IMR-90 (cell line): Measurements from ENCODE around the gene CDKN1A. TPM values are rescaled to one million over a fixed set of nuclear protein-coding genes. Genes with fewer than 3 reads are reported as not detected.

Experiments used
- ATAC-seq: fragments of 200-7000 bp; cut with Tn5 transposase; 2 replicates; pipeline ENCODE4 v1.9.1; 2020; ENCODE audit warnings: low read depth, mild to moderate bottlenecking, moderate library complexity
- BruUV-seq: library from RNA; stranded (reverse); fragments of 400-500 nt; replicated peaks from 2 replicates; lab custom pipeline; 2021; lab: Mats Ljungman, UMichigan
- CTCF ChIA-PET: fragments of 300-600 bp; formaldehyde crosslinking; extraction: SDS; loops from one replicate; lab custom pipeline; 2021; ENCODE audit warnings: antibody characterized with exemption; lab: Yijun Ruan, JAX
- POLR2A ChIA-PET: fragments of 300-600 bp; sonication (Branson Sonifier 250); formaldehyde crosslinking; loops from one replicate; lab custom pipeline; 2022; ENCODE audit warnings: antibody characterized with exemption; ENCODE audit not compliant: unreplicated experiment; lab: Charles Lee
- DNase-seq: peaks from one replicate; pipeline ENCODE4 v3.0.0; 2013
- H2AFZ ChIP-seq: replicated peaks from 2 replicates; pipeline ENCODE3; 2013; ENCODE audit warnings: low read length, mild to moderate bottlenecking; ENCODE audit not compliant: poor library complexity
- H2AK5ac ChIP-seq: 2 replicates; pipeline ENCODE4 v1.6.1; 2013; ENCODE audit warnings: low read depth, low read length, inconsistent platforms
- H2AK9ac ChIP-seq: replicated peaks from 2 replicates; pipeline ENCODE3; 2013; ENCODE audit warnings: mild to moderate bottlenecking, low read depth, low read length, moderate library complexity; ENCODE audit not compliant: poor library complexity
- H2BK120ac ChIP-seq: 2 replicates; pipeline ENCODE4 v1.6.1; 2013; ENCODE audit warnings: low read depth, low read length, inconsistent platforms
- H2BK15ac ChIP-seq: 3 replicates; pipeline ENCODE4 v1.6.1; 2013; ENCODE audit warnings: low read depth, low read length, inconsistent platforms
- H2BK20ac ChIP-seq: 2 replicates; pipeline ENCODE4 v1.6.1; 2013; ENCODE audit warnings: low read depth, mild to moderate bottlenecking, inconsistent platforms, low read length, moderate library complexity
- H2BK5ac ChIP-seq: 2 replicates; pipeline ENCODE4 v1.6.1; 2013; ENCODE audit warnings: mild to moderate bottlenecking, low read depth, low read length, inconsistent platforms; ENCODE audit not compliant: poor library complexity, severe bottlenecking
- H3K14ac ChIP-seq: replicated peaks from 2 replicates; pipeline ENCODE4 v1.6.1; 2013; ENCODE audit warnings: low read depth, low read length, inconsistent platforms
- H3K18ac ChIP-seq: 2 replicates; pipeline ENCODE4 v1.6.1; 2013; ENCODE audit warnings: low read depth, low read length, control low read depth
- H3K23ac ChIP-seq: 2 replicates; pipeline ENCODE4 v1.6.1; 2013; ENCODE audit warnings: low read depth, low read length, inconsistent platforms
- H3K27ac ChIP-seq: 2 replicates; pipeline ENCODE4 v1.5.1; 2013; ENCODE audit warnings: mild to moderate bottlenecking, control low read depth, low read length; ENCODE audit not compliant: insufficient read depth
- H3K27me3 ChIP-seq: 2 replicates; pipeline ENCODE4 v1.6.1; 2013; ENCODE audit warnings: low read length; ENCODE audit not compliant: control insufficient read depth, insufficient read depth
- H3K36me3 ChIP-seq: 2 replicates; pipeline ENCODE4 v1.6.1; 2013; ENCODE audit warnings: low read length, mixed read lengths; ENCODE audit not compliant: control insufficient read depth, insufficient read depth
- H3K4ac ChIP-seq: 2 replicates; pipeline ENCODE4 v1.6.1; 2013; ENCODE audit warnings: low read depth, low read length, inconsistent platforms
- H3K4me1 ChIP-seq: 2 replicates; pipeline ENCODE4 v1.6.1; 2013; ENCODE audit warnings: low read length, mixed read lengths; ENCODE audit not compliant: control insufficient read depth, insufficient read depth
- H3K4me2 ChIP-seq: 2 replicates; pipeline ENCODE4 v1.6.1; 2013; ENCODE audit warnings: low read depth, mild to moderate bottlenecking, control low read depth, low read length, moderate library complexity
- H3K4me3 ChIP-seq: 2 replicates; pipeline ENCODE4 v1.5.1; 2013; ENCODE audit warnings: low read depth, mild to moderate bottlenecking, control low read depth, low read length, moderate library complexity; ENCODE audit not compliant: insufficient read depth
- H3K56ac ChIP-seq: 2 replicates; pipeline ENCODE4 v1.6.1; 2013; ENCODE audit warnings: low read length, inconsistent platforms; ENCODE audit not compliant: insufficient read depth; ENCODE audit errors: extremely low read depth
- H3K79me1 ChIP-seq, 2 experiments: 2 replicates each; pipeline ENCODE4 v1.6.1; 2013; ENCODE audit warnings: low read length in 2 of 2, inconsistent platforms in 1 of 2, low read depth in 1 of 2
- H3K9ac ChIP-seq: 2 replicates; pipeline ENCODE4 v1.6.1; 2013; ENCODE audit warnings: low read depth, low read length, control low read depth
- H3K9me1 ChIP-seq: 2 replicates; pipeline ENCODE4 v1.6.1; 2013; ENCODE audit warnings: low read length, inconsistent platforms; ENCODE audit not compliant: insufficient read depth
- H3K9me3 ChIP-seq: 2 replicates; pipeline ENCODE4 v1.6.1; 2013; ENCODE audit warnings: low read length; ENCODE audit not compliant: control insufficient read depth, insufficient read depth
- H4K20me1 ChIP-seq: 2 replicates; pipeline ENCODE4 v1.6.1; 2013; ENCODE audit warnings: low read length, inconsistent platforms; ENCODE audit not compliant: insufficient read depth
- H4K5ac ChIP-seq: 2 replicates; pipeline ENCODE4 v1.6.1; 2013; ENCODE audit warnings: mild to moderate bottlenecking, low read depth, low read length, control low read depth
- H4K8ac ChIP-seq, 2 experiments: 2 replicates each; pipeline ENCODE4 v1.6.1; 2013; ENCODE audit warnings: low read depth in 2 of 2, low read length in 2 of 2, control low read depth in 1 of 2, inconsistent platforms in 1 of 2
- H4K91ac ChIP-seq: 2 replicates; pipeline ENCODE4 v1.6.1; 2013; ENCODE audit warnings: low read depth, low read length, inconsistent platforms; ENCODE audit not compliant: insufficient read depth
- BHLHE40 ChIP-seq: fragments of 150-350 bp; IDR thresholded peaks from 2 replicates; pipeline ENCODE4 v1.6.1; 2016; ENCODE audit warnings: mild to moderate bottlenecking, low read depth, low read length
- ELK1 ChIP-seq: fragments of 150-350 bp; IDR thresholded peaks from 2 replicates; pipeline ENCODE4 v1.6.1; 2016; ENCODE audit warnings: low read depth, mild to moderate bottlenecking, low read length, moderate library complexity, borderline replicate concordance
- MXI1 ChIP-seq: IDR thresholded peaks from 2 replicates; pipeline ENCODE4 v1.6.1; 2012; ENCODE audit warnings: low read depth, mild to moderate bottlenecking, low read length, moderate library complexity, borderline replicate concordance
- POLR2A ChIP-seq: IDR thresholded peaks from 2 replicates; pipeline ENCODE4 v1.6.1; 2012; ENCODE audit warnings: mild to moderate bottlenecking, low read depth, low read length
- WGBS, 2 experiments: methylation state at CpG; one replicate each; pipeline versions ENCODE4 v1.1.5 to v1.1.7; 2013; ENCODE audit warnings: missing lambda C conversion rate in 2 of 2; ENCODE audit not compliant: insufficient read length in 1 of 2; ENCODE audit errors: extremely low coverage in 2 of 2; 5-methylcytosine and 5-hydroxymethylcytosine counted together
- dilution Hi-C: fragments of 300-500 bp; cut with HindIII; formaldehyde crosslinking; loops from one replicate; pipeline ENCODE4 v1.14.3; 2018; ENCODE audit warnings: low sequenced_read_pairs; ENCODE audit not compliant: unreplicated experiment
- in situ Hi-C: fragments of 300-500 bp; cut with MboI; formaldehyde crosslinking; loops from 3 replicates; pipeline ENCODE4 v1.14.3; 2019; ENCODE audit warnings: low sequenced_read_pairs, inconsistent platforms, mixed read lengths
- intact Hi-C: fragments of 100-400 bp; cut with micrococcal nuclease; formaldehyde crosslinking; loops from 2 replicates; pipeline ENCODE4 v1.10.0; 2022
- polyA plus RNA-seq, 3 experiments: library from polyadenylated mRNA; depleted of rRNA; stranded (reverse); fragments of >200 nt; gene quantifications; 2 replicates each; pipeline ENCODE4 v1.2.3, GENCODE V29; 2012; ENCODE audit warnings: low replicate concordance in 1 of 3
- total RNA-seq: library from RNA; depleted of rRNA; stranded (reverse); fragments of >200 nt; gene quantifications from 2 replicates; pipeline ENCODE4 v1.2.3, GENCODE V29; 2012

Gene CDKN1A
- total and polyA plus RNA-seq, 2 of the 4 experiments (the other 2 are of a cell fraction) = 155 to 576 TPM

DNA sequence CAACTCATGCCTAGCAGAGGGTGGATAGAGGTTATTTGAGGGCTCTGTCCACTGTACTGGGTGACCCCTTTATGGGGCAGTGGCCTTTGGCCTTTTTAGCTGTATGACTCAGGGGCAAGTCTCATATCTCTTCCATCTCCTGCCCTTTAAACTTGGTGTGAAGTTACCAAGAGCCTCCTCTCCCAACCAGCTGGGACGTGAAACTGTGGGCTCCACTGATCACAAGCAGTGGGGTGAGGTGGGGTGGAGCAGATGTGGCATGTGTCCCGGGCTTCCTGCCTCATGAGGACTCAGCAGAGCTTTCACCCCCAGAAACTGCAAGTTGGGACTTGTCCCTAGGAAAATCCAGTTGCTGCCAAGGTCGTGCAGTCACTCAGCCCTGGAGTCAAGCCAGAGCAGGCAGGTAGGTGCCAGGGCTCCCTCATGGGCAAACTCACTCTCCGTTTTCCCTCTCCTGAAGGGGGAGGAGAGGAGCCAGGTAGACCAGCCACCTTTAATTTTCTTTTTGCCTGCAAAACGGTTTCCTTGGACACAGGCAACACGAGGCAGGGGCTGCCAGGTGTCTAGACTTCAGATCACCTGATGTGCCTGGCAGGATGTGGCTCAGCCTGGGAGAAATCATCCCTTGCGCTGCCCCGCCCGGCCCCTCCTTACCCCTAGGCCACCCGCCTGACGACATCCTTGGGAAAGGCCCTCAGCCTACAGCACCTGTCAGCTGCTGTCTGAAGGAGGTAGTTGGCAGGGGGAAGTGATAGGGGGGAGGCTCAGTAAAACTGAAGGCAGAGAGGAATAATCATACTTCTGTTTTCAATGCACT lies 4.0 kb downstream of the CDKN1A start:
- Histone ChIP-seq H2BK120ac (no peak overlapping the region), H2BK5ac (peak overlapping the region; percentile 48), H4K20me1 (peaks cover 91% of the 10 kb centered on the region), H4K91ac (no peak overlapping the region), H3K14ac (peak overlapping the region; percentile 84), H2BK15ac (no peak overlapping the region), H3K23ac (peak overlapping the region; percentile 18; the same call in 1 of the 2 replicates), H3K4ac (peak overlapping the region; percentile 31; the same call in 1 of the 2 replicates), H3K36me3 (peaks cover 61% of the 10 kb centered on the region), H2AK5ac (peak overlapping the region; percentile 29), H3K18ac (no peak overlapping the region), H2BK20ac (no peak overlapping the region), H2AK9ac (peak overlapping the region; percentile 73), H3K27me3 (no peaks in the 10 kb centered on the region), H4K5ac (no peak overlapping the region), H3K27ac (peak overlapping the region; percentile 41), H3K4me1 (peaks cover 6% of the 10 kb centered on the region), H3K9me1 (peaks cover 7% of the 10 kb centered on the region; the same call in 1 of the 2 replicates), H3K9ac (peak overlapping the region; percentile 21; the same call in 1 of the 2 replicates), H4K8ac (peak overlapping the region in 1 of 2 experiments; percentile 1; a peak in 1 of 4 replicates), H3K4me2 (peak overlapping the region; percentile 75), H3K4me3 (peak overlapping the region; percentile 35), H3K56ac (no peak overlapping the region), H2AFZ (peak overlapping the region; percentile 35), H3K9me3 (no peaks in the 10 kb centered on the region), H3K79me1 (peaks cover 19 to 70% of the 10 kb centered on the region in 2 experiments; a peak in 3 of 4 replicates)
- in situ Hi-C loops (loop anchor here (5.0 kb wide), 1 partner anchor 60 kb away; no protein-coding TSS in a partner anchor), dilution Hi-C loops (no loop called here), intact Hi-C loops (loop anchor here (5.0 kb wide), 1 partner anchor 260 kb away; no protein-coding TSS in a partner anchor)
- ATAC-seq (no peak), DNase-seq (no peak)
- CTCF ChIA-PET = no interaction called here
- 53% methylated on average over 2 of the region's 11 CpGs; no CpG with 5 or more reads in 1 of the 2 experiments for WGBS, 2 experiments
- POLR2A ChIA-PET = interaction anchor here (0.6 to 1.5 kb wide), 4 partner anchors 15 to 303 kb away, joined by 3 to 6 read pairs (median 5); no protein-coding TSS in a partner anchor
- TF ChIP-seq ELK1 = no peak
- 0 out of 2 replicates have a peak, but pooled peaks have one; percentile 19 for TF ChIP-seq MXI1
- 0 out of 2 replicates have a peak, but pooled peaks have one; percentile 40 for TF ChIP-seq POLR2A
- TF ChIP-seq BHLHE40 = no peak
- no TSS peak for BruUV-seq
